Endodermal cell (in vitro differentiated cells): Measurements from ENCODE around the gene FADS2. TPM values are rescaled to one million over a fixed set of nuclear protein-coding genes. Genes with fewer than 3 reads are reported as not detected.

ENCODE experiments used
- DNase-seq: peaks from one replicate; pipeline ENCODE4 v3.0.0-alpha.2; 2017
- H3K27ac ChIP-seq: 2 replicates; pipeline ENCODE4 v1.5.1; 2013; ENCODE audit warnings: mild to moderate bottlenecking, low read depth, low read length, moderate library complexity
- H3K27me3 ChIP-seq: 2 replicates; pipeline ENCODE4 v1.6.1; 2013; ENCODE audit warnings: mild to moderate bottlenecking, low read length, moderate library complexity; ENCODE audit not compliant: insufficient read depth, control insufficient read depth, poor library complexity, severe bottlenecking
- H3K36me3 ChIP-seq: 2 replicates; pipeline ENCODE4 v1.7.0; 2013; ENCODE audit warnings: mild to moderate bottlenecking, low read length, moderate library complexity; ENCODE audit not compliant: control insufficient read depth, insufficient read depth
- H3K4me1 ChIP-seq: one replicate; pipeline ENCODE4 v1.7.0; 2013; ENCODE audit warnings: low read length; ENCODE audit not compliant: control insufficient read depth, insufficient read depth
- H3K4me3 ChIP-seq: 2 replicates; pipeline ENCODE4 v1.5.1; 2013; ENCODE audit warnings: mild to moderate bottlenecking, low read length, moderate library complexity
- H3K9ac ChIP-seq: 2 replicates; pipeline ENCODE4 v1.6.1; 2013; ENCODE audit warnings: mild to moderate bottlenecking, low read length, moderate library complexity; ENCODE audit not compliant: poor library complexity, severe bottlenecking; ENCODE audit errors: extremely low read depth
- H3K9me3 ChIP-seq: 2 replicates; pipeline ENCODE4 v1.6.1; 2013; ENCODE audit warnings: mild to moderate bottlenecking, low read length, moderate library complexity; ENCODE audit not compliant: control insufficient read depth
- H3K27ac Mint-ChIP-seq: 2 replicates; pipeline ENCODE4 v1.8.0; 2020; ENCODE audit warnings: mixed read lengths
- H3K27me3 Mint-ChIP-seq: 2 replicates; pipeline ENCODE4 v1.8.0; 2021; ENCODE audit warnings: mild to moderate bottlenecking, mixed read lengths; ENCODE audit not compliant: insufficient read depth
- H3K36me3 Mint-ChIP-seq: 2 replicates; pipeline ENCODE4 v1.8.0; 2020; ENCODE audit warnings: low read depth, mixed read lengths
- H3K4me1 Mint-ChIP-seq: 2 replicates; pipeline ENCODE4 v1.8.0; 2020; ENCODE audit warnings: mixed read lengths
- H3K4me3 Mint-ChIP-seq: 2 replicates; pipeline ENCODE4 v1.8.0; 2020; ENCODE audit warnings: mild to moderate bottlenecking, moderate library complexity, mixed read lengths
- H3K9me3 Mint-ChIP-seq: 2 replicates; pipeline ENCODE4 v1.8.0; 2020; ENCODE audit warnings: mild to moderate bottlenecking, mixed read lengths
- WGBS, 2 experiments: methylation state at CpG; one replicate each; pipeline versions ENCODE4 v1.1.5 to v1.1.7; 2013; ENCODE audit warnings: missing lambda C conversion rate in 2 of 2, mixed read lengths in 1 of 2; ENCODE audit not compliant: insufficient coverage in 1 of 2, insufficient read length in 1 of 2; 5-methylcytosine and 5-hydroxymethylcytosine counted together
- total RNA-seq, 2 donors: library from RNA; stranded (reverse); fragmentation: NEBNext Ultra II Directional in 1 of 2; extraction: Animal tissue kit (Norgen Biotek cat#: 25700) in 1 of 2; gene quantifications; 2 replicates in 1 of 2; 3 replicates in 1 of 2; pipeline ENCODE4 v1.2.1, GENCODE V29; 2021
- TF ChIP-seq, protein P1 (sequence below): fragments of 200-600 bp; sonication (generic); conservative IDR thresholded peaks from 2 replicates; pipeline ENCODE4 v1.5.0; 2021; ENCODE audit warnings: antibody characterized with exemption, mild to moderate bottlenecking

The FADS2 gene
- total RNA-seq, 2 donors from 2014 or later: 344 to 381 TPM

DNA sequence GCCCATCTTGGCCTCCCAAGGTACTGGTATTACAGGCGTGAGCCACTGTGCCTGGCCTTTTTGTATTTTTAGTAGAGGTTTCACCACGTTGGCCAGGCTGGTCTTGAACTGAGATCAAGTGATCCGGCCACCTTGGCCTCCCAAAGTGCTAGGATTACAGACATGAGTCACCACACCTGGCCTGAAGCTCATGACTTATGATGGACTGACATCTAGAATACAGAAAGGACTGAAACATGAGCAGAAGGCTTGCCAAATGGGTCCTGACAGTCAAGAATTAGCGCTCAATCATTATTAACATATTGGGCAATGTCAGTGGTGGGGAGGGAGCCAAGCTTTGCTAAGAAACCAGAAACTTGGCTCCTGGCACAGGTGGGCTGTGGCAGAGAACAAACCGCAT lies 16.3 kb upstream of the FADS2 start:
- Histone ChIP-seq H3K9me3 (no peaks in the 10 kb centered on the region), H3K9ac (no peak overlapping the region), H3K36me3 (peaks cover 65% of the 10 kb centered on the region), H3K27me3 (no peaks in the 10 kb centered on the region), H3K27ac (no peak overlapping the region), H3K4me3 (no peak overlapping the region), H3K4me1 (no peaks in the 10 kb centered on the region)
- Mint-ChIP-seq H3K4me3 (no peak overlapping the region), H3K36me3 (peaks cover 70% of the 10 kb centered on the region), H3K27ac (no peak overlapping the region), H3K9me3 (peaks cover 4% of the 10 kb centered on the region), H3K4me1 (peaks cover 4% of the 10 kb centered on the region), H3K27me3 (no peaks in the 10 kb centered on the region)
- TF ChIP-seq, protein P1, sequence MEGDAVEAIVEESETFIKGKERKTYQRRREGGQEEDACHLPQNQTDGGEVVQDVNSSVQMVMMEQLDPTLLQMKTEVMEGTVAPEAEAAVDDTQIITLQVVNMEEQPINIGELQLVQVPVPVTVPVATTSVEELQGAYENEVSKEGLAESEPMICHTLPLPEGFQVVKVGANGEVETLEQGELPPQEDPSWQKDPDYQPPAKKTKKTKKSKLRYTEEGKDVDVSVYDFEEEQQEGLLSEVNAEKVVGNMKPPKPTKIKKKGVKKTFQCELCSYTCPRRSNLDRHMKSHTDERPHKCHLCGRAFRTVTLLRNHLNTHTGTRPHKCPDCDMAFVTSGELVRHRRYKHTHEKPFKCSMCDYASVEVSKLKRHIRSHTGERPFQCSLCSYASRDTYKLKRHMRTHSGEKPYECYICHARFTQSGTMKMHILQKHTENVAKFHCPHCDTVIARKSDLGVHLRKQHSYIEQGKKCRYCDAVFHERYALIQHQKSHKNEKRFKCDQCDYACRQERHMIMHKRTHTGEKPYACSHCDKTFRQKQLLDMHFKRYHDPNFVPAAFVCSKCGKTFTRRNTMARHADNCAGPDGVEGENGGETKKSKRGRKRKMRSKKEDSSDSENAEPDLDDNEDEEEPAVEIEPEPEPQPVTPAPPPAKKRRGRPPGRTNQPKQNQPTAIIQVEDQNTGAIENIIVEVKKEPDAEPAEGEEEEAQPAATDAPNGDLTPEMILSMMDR: no peak
- WGBS, 2 experiments: 94 to 96% methylated on average over 5 of the region's 5 CpGs
- no peak for DNase-seq

DNA sequence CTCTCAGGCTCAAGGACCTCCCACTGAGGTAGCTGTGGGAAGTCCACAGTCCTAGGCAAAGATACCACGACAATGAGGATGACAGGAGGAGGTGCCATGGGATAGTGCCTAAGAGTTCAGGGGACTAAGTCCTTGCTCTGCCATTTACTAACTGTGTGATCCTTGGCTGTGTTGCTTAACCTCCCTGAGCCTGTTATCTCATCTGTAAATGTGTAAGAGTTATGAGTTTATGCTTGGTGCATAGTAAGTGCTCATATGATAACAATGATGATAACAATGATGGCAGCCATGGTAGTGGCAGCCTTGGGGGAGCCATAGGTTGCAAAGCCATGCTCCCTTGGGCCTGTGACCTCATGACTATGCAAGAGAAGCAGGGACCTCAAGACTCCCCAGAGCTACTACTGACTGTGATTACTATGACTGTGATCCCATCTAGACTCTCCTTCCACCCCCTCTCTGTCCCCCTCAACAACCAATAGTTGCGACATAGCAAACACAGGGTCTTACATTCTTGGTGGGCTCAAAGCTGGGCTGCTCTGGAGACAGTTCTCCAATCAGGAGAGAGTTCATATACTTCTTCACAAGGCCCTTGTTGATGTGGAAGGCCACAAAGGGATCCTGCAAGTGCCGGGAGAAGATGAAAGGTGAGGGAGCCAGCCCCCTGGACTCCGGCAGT lies 15.2 kb upstream of the FADS2 start:
- H3K4me3 ChIP-seq: no peak overlapping the region
- H3K36me3 ChIP-seq: peaks cover 56% of the 10 kb centered on the region
- Mint-ChIP-seq H3K36me3 (peaks cover 60% of the 10 kb centered on the region), H3K9me3 (peaks cover 4% of the 10 kb centered on the region), H3K4me1 (peaks cover 10% of the 10 kb centered on the region), H3K27me3 (no peaks in the 10 kb centered on the region), H3K4me3 (no peak overlapping the region), H3K27ac (no peak overlapping the region)
- H3K27ac ChIP-seq: no peak overlapping the region
- TF ChIP-seq, protein P1: no peak
- no peaks in the 10 kb centered on the region for H3K4me1 ChIP-seq
- no peaks in the 10 kb centered on the region for H3K27me3 ChIP-seq
- 96 to 100% methylated on average over 4 of the region's 4 CpGs for WGBS, 2 experiments
- no peak for DNase-seq
- no peaks in the 10 kb centered on the region for H3K9me3 ChIP-seq
- no peak overlapping the region for H3K9ac ChIP-seq

DNA sequence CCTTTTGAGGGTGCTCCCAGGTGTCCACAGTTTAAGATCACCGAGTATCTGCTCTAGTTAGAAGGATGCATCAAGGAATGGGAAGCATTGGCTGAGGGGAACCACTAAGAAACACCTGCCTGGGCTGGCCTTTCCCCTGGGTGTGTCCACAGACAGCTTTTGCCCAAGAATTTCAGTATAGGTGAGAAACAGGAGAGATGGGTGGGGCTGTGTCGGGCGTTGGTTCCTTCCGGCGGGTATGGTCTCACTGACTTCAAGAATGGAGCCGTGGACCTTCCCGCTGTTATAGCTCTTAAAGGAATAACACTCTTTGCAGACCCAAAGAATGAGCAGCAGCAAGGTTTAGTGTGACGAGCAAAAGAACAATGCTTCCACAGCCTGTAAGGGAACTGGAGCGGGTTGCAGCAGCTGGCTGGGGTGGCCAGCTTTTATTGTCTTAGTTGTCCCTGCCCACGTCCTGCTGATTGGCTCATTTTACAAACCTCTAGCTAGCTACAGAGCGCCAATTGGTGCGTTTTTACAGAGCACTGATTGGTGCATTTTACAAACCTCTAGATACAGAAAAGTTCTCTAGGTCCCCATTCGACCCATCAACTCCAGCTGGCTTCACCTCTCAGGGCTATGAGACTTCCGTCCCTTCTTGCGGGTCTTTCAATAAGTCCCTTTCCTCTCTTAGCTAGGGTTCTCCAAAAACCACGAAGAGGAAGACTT lies 13.7 kb upstream of the FADS2 start:
- H3K27me3 Mint-ChIP-seq: no peaks in the 10 kb centered on the region
- Histone ChIP-seq H3K36me3 (peaks cover 40% of the 10 kb centered on the region), H3K4me1 (no peaks in the 10 kb centered on the region), H3K27me3 (no peaks in the 10 kb centered on the region), H3K4me3 (peak overlapping the region; percentile 92), H3K27ac (peak overlapping the region; percentile 93), H3K9me3 (no peaks in the 10 kb centered on the region), H3K9ac (no peak overlapping the region)
- peak overlapping the region; percentile 95 for H3K4me3 Mint-ChIP-seq
- DNase-seq: peak; percentile 79
- H3K36me3 Mint-ChIP-seq: peaks cover 47% of the 10 kb centered on the region
- peaks cover 4% of the 10 kb centered on the region for H3K9me3 Mint-ChIP-seq
- peaks cover 11% of the 10 kb centered on the region for H3K4me1 Mint-ChIP-seq
- peak overlapping the region; percentile 97 for H3K27ac Mint-ChIP-seq
- TF ChIP-seq, protein P1: no peak
- 83 to 85% methylated on average over 13 to 16 of the region's 16 CpGs for WGBS, 2 experiments
